DMS153 (cell line): ENCODE measurements around the gene PPT2.
"Not testable (repeated sequence)": the region's sequence is repeated elsewhere in the genome, so short reads cannot be mapped to it uniquely, and the experiment has no call there.

Experiments
- DNase-seq: peaks from one replicate; lab custom pipeline; 2025; lab: John Stamatoyannopoulos, UW

PPT2 gene

DNA sequence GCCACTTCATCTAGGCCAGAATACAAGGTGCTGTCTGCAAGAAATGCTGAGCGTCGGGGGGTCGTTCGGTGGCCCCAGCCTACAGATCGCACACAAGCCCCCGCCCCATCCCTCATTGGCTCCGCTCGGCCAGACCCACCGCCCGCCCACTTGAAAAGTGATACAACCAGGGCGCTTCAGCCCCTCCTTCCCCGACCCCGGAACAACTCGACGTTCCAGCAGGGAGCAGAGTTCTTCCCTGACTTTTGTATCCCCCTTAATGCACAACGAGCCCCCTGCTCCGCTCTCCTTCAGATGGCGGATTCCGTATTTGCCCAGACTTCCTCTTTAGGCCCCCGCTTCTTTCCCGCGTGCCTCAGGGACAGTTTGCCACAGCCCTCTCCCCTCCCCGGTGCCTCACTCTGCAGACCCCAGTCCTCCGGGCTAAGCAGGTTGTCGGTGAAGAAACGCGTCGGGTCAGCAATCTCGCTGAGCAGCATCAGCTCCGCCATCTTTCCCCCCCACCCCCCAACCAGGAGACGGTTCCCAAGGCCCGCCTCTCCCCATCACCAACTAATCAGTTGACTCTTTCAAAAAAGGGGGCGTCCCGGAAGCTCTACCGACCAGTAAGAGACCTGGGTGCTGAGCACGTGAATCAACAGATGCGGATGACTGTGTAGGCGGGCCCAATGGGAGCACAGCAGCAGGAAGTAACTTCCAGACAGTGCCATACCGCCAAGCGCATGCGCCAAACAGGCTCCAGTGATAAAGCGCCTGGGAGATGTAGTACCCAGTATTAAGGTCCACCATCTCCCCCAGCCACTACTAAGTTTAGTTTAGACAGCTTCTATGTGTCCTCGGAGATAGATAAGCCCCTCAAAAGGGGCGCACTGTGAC lies 26.0 kb upstream of the PPT2 start, which contains the start of gene ATF6B:
ATF6B (minus strand) TSS at position 530 of the 876 bp plus-strand sequence; CDS start at position 491, 39 bp downstream.
- peak; percentile 99 for DNase-seq

DNA sequence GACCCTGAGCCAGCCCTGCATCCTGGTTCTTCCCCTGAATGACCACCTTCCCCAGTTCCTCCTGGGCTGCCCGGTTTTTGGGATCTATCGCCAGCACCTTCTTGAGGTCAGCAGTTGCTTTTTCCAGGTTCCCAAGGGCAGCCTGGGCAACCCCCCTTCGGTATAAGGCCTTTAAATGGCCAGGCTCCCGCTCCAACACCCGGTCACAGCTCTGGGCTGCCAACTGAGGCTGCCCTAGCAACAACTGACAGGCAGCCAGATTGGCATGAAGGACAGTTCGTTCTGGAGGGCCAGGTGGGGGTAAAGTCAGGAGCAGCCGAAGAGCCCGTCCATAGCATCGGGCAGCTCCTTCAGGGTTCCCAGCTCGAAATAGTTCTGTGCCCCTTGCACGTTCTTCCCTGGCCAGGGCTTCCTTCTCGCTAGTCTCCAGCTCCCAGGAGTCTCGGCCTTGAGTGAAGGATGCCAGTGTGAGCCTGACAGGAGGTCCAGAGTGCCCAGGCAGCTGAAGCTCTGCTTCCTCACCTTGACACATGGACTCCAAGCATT lies 25.1 kb upstream of the PPT2 start:
- DNase-seq = no peak

DNA sequence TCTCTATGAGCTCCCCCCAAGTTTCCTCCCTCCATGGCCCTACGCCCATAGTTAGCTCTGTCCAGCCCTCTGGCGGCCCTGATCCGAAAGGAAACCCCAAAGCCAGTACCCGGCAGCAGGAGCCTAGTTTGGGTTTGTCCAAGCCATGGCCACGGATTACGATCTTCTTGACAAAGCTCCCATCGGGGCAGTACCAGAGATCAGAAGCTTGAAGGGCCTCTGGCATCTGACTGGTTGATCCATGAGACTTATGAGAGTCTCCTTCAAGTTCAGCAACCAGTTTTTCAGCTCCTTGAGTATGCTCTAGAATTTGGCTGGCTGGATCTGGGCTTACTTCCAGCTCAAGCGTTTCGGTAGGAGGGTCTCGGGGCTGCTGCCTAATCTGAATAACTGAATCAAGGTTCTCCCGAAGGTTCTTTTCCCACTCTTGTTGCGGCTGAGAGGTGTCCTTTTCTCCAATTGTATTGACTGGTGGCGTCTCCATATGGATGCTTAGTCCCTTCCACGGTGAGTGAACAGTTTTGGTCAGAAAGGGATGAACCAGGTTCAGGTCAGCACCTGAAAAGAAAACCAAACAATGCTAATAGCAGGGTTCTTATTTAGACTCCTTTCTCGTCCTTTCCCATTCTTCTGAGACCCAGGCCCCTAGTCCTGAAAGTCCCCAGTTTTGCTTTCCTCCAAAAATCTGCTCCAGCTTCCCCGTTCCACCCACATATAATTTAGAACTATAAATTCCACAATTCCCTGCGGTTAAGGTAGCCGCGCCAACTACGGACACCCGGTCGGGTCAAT lies 24.4 kb upstream of the PPT2 start:
- DNase-seq = no peak

DNA sequence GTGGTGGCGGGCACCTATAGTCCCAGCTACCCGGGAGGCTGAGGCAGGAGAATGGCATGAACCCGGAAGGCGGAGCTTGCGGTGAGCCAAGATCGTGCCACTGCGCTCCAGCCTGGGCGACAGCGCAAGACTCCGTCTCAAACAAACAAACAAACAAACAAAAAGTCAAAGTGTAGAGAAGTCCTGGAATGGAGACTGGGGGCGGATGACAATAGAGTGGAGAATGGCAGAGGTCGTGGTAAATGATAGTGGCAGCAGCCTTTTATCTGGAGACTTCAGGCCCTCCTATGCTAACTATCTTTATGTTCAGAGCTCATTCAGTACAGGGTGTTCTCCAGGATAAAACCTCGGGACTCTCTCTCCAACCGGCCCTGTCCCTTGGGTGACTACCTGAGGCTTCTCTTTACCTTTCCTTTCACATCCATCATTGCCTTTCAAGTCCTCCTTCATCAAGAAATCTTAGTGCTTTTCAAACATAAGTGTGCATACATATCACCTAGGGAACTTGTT lies 22.4 kb upstream of the PPT2 start:
- DNase-seq = no peak

DNA sequence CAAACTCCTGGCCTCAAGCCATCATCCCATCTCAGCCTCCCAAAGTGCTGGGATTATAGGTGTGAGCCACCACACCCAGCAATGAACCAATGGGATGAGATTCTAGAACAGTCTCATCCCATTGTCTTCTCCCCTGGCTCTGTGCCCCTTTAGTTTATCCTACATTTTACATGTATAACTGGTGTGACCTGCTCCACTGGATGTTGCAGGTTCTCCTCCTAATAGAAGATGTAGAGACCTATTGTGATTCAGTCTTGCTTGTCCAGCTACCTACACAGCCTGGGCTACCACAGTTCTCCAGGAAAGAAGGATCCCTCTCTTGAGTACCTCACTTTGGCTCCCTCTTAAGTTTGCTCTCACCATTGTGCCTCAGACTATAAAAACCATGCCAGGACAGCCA lies 21.8 kb upstream of the PPT2 start:
- DNase-seq = no peak

DNA sequence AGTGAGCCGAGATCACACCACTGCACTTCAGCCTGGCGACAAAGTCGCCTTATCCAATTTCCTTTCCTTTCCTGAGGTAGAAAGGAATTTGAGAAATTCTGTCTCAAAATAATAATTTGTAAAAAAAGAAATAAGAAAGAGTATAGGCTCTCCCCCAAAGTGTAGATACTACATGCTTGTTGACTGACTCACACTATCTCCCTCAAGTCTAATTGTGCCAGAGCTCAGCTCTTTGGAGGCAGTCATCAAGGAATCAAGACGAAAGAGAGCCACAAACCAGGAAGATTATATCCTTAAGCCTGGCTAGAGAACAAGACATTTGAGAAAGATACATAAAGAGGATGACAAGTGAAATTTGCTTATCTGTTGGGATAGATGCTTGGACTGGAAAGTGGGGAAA lies 20.2 kb upstream of the PPT2 start:
- DNase-seq = no peak

DNA sequence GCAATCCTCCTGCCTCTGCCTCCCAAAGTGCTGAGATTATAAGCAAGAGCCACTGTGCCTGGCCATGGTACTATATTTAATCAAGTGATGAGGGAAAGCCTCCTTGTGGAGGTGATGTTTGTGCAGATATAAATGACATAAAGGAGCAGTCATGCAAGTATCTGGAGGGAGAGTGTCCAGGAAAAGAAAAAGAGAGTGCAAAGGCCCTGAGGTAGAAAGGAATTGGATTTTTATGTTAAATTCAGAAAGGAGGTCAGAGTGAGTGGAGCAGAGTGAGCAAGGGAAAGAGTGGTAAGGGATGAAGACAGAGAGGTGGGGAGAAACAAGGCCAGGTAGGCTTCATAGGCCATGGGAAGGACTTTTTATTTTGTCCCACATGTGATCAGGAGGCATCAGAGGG lies 16.5 kb upstream of the PPT2 start:
- no peak for DNase-seq

DNA sequence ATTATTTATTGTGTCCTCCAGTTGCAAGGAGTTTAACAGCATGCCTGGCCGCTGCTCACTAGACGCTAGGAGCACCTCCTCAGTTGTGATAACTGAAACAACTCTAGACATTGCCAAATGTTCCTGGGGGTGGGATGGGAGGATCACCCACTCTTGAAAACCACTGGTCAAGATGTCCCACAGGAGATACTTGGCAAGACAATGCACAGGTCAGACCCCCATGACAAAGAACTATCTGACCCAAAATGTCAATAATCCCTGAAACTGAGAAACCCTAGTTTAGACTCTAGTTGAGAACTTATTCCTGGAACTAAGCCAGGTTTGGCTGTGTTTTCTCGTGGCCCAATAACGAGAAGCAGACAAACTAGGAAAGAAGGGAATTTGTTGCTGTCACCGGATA lies 14.4 kb upstream of the PPT2 start:
- DNase-seq = no peak

DNA sequence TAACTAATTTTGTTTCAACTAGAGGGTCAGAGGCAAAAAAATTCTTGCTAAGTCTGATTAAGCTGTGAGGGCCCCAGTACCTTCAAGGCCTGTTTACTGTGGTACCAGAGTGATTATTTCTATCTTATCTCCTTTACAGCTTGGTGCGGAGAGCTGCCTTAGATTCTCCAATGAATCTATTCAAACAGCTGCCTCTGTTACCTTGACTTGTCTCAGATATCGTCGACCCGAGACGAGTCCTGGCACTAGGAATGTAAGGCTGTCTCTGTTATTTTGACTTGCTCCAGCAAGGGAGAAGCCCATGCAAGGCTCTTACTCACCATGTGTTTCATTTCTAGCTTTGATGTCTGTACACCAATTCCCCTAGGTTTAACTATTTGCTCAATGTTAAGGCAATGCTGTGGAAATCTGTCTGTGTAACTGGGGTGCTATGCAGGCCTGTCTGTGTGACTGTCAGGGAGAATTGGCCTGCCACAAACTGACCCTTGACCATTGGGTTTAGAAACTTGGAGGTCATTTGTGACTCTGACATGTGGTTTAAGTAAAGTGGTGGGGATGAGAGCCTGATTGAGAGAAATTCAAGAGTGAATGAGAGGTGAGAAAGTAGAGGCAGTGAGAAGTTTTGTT lies 13.4 kb upstream of the PPT2 start:
- DNase-seq = no peak

DNA sequence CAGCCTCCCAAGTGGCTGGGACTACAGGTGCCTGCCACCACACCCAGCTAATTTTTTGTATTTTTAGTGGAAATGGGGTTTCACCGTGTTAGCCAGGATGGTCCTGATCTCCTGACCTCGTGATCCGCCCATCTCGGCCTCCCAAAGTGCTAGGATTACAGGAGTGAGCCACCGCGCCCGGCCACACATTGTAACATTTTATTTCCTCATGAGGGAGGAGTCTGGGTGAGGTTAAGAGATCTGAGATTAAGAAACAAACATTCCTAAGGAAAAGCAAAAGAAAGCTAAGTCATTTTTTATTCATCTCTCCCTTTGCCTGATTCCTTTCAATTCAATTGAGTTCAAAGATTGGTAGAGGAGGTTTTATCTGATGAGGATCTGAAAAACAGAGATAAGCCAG lies 9.7 kb upstream of the PPT2 start:
- not testable (repeated sequence) for DNase-seq

DNA sequence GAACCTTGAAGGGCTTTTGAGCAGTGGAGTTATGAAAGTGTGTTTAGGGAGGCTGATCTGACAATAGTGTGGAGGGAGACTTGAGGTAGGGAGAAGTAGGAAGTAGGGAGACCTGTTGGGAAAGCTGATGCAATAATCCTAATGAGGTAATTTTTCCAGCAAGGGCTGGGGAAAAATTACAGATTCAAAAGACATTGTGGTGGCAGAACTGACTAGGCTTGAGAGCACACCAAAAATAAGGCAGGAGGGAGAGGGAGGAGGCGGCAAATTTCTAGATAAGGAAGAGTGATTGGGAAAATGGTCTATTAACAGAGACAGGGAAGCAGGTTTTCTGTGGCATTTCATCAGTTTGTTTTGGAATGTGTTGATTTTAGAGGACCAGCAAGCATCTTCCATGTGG lies 7.7 kb upstream of the PPT2 start:
- no peak for DNase-seq

DNA sequence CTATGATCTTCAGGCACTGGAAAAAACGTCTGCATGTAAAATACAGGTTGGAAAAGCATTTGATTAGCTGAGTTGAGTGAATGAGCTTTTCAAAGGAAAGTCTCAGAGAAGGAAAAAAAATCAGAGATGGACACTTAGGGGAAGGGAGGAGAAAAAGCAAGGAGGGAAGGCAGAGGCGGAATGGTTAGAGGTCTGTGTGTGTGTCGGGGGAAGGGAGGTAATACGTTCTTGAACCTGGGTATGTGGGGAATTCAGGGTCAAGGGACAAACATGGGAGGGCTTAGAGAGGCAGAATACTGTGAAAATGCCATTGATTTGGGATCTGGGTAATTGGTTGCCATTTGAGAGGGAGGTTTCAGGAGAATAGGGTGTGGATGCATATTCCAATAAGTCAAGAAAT lies 7.3 kb upstream of the PPT2 start:
- no peak for DNase-seq

DNA sequence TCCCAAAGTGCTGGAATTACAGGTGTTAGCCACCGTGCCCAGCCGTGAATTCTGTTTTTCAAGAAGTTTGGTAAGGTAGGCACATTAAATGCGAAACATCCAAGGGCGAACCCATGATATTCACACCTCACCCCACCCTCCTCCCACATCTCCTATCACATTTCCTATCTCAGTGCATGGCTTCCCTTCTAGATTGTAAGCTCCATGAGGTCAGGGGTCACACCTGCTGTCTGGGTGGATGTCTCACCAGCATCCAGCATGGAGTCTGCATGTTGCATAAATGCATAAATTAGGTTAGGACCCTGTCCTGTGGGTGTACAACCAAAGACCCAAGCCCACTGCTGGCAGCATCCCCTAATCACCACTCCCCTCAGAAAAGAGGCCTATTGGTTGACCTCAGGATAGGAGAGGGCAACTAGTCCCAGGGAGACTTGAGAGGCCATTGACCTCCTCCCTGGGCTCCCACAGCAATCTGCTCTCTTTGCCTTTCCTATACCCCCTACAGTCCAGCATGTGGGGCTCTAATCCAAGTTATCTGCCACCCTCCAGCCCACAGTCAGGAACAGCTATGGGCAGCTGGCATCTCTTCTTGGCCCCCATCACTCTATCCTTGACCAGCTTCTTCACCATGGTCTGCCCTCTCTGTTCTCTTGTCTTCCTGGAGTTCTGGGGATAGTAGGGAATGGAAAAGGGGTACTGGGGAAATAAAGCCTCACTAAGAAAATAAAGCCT lies 6.4 kb upstream of the PPT2 start:
- DNase-seq = no peak

DNA sequence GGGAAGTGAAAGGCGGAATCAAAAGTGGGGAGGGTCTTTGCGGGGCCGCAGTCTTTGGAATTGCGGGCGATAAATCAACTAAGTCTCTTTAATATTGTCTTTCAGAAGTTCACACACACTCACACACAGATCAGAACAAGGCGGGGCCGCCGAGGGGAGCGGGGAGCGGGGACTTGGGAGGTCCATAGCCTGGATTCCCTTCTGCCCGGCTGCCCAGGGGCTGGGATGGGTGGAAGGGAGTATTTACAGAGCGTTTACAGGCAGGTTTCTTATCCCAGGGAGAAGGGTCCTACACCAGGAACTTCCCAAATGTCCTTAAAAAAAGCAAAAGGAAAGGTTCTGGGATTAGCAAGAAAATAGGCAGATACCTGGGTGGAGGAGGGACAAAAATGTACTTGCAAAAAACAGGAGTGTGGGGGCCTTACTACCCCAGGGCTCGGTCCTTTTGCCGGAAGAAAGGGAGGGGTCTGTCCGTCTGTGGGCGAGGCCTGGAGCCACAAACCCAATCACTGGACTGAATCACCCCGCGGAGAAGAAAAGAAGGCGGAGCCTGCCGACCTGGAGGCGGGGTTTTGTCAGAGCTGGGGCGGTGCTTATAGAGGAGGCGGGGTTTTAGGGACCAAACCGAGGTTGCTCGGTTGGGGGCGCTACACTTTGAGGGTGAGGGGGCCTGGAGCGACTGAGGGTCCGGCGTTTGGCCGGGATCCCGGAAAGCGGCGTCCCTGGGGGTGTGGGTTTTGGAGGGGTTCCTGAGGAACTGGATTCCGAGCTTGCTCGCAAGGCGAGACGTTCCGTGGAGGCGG lies 5.5 kb upstream of the PPT2 start:
- DNase-seq = no peak

DNA sequence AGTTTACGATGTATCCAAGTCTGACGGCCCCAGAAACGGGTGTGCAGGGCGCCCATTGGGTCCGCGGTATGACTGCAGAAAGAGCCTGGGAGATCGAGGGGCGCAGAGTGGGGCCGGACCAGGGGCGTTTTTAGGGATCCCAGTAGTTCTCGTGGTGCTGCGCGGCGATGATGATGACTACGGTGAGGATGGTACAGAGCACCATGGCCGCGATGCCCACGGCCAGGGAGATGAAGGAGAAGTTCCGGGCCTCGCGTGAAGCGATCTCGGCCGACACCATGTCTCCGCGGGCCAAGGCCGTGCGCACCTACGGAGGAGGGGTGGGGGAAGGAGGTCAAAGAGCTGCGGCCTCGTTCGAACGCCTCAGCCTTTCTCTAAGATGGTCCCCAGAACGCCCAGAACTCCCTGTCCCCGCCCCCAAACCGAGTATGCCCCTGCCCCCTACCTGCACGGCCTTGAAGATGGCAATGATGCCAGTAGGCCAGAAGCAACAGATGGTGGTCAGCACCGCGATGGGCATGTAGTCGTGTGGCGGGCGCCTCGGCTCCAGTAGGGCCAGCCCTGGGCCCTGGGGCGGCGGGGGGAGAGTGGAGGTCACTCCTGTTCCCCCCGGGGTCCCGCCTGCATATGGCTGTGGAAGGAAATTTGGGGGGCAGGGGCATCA lies 4.7 kb upstream of the PPT2 start:
- DNase-seq = no peak

DNA sequence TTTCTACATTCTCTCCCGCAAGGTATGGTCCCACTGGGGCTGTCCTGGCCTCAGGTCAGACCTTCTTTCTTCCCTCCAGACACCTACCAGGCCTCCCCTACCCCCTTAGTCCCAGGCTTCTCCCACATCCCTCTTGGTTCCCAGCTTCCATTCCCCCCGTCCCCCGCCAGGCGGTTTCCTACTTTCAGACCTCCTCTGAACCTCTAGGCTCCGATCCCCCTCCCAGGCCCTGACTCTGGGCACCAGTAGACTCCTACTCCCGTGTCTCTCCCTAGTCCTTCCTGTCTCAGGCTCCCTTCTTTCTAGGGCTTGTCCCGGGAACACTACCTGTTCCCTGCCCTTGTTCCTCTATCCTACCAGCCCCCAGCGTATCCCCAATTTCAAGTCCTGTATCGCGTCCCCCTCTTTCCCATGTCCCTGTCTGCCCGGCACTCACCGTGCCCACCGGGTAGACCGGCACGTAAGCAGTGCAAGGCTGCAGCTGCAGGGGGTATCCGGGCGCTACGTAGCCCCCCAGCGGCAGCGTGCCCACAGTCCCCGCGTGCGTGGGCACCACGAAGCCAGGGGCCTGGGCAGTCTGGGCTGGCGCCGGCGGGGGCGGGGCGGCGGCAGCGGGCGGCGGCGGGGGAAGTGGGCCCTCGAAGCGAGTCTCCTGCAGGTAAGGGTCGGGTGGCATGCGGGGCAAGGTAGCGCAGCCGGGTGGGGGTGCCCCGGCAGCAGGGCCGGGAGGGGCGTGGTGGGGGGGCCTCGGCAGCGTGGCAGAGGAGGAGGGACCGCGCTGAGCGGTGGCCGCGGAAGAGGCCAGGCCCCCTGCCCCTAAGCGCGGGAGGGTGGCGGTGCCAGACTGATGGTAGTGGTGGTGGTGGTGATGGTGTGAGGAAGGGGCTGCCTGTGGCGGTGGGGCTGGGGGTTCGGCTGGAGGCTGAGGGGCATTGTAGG lies 3.7 kb upstream of the PPT2 start:
- DNase-seq = no peak

DNA sequence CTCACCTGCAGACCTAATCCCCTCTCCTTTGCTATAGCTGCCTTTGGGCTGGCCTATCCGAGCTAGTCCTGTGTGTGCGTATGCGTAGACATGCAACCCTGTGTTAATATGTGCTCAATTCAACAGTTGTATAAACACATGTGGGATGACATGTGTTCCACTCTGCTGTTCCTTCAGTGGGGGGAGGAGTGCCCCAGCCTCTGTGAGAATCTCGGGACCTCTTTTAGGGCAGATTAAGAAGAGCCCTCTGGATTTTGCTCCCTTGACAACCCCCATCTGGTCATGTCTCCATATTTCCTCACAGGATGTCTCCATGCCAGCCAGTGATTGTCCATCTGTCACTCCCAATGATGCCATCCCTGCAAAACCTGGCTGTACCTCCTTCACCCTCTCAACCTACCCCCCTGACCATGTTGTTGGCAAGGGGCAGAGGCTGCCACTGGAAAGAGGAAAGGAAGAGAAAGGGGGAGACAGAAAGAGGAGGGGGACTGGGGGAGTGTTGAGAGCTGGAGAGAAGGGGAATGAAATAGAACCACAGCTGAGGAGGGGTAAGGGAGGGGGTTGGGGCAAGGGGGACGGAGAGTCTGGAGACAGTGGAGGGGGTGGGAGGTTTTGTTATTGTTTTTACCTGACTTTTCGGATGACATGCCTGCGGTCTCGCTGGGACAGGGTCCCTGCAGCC lies 2.6 kb upstream of the PPT2 start:
- no peak for DNase-seq
